Prostate gland (tissue), 2 donors: Measurements from ENCODE around the gene EMID1. TPM values are rescaled to one million over a fixed set of nuclear protein-coding genes. Genes with fewer than 3 reads are reported as not detected.

Source experiments
- DNase-seq: peaks from one replicate; pipeline ENCODE4 v3.0.0-alpha.2; 2019; ENCODE audit warnings: low spot score
- H3K27ac ChIP-seq, 2 donors: fragments of 200-600 bp; sonication (generic); 2 replicates each; pipeline ENCODE4 v1.5.1; 2017 to 2019
- H3K27me3 ChIP-seq: fragments of 200-600 bp; sonication (generic); replicated peaks from 2 replicates; pipeline ENCODE4 v1.5.1; 2019; ENCODE audit not compliant: insufficient read depth
- H3K36me3 ChIP-seq, 2 donors: fragments of 200-600 bp; sonication (generic); 1 replicate in 1 of 2; 2 replicates in 1 of 2; pipeline versions ENCODE4 v1.5.1 to v1.8.1; 2017 to 2019
- H3K4me1 ChIP-seq: fragments of 200-600 bp; sonication (generic); replicated peaks from 2 replicates; pipeline ENCODE4 v1.5.1; 2019
- H3K4me3 ChIP-seq, 2 donors: fragments of 200-600 bp; sonication (generic); 2 replicates each; pipeline ENCODE4 v1.5.1; 2017 to 2019
- H3K9me3 ChIP-seq: fragments of 200-600 bp; sonication (generic); 2 replicates; pipeline ENCODE4 v1.5.1; 2017
- CTCF ChIP-seq, 4 experiments: fragments of 200-600 bp in 2 of 4; fragments of 450-650 bp in 2 of 4; sonication (generic) in 2 of 4; IDR thresholded peaks; 1 replicate in 3 of 4; 2 replicates in 1 of 4; pipeline ENCODE4 v1.5.1; 2016 to 2019; ENCODE audit warnings: antibody characterized with exemption in 4 of 4, mild to moderate bottlenecking in 2 of 4, moderate library complexity in 2 of 4
- POLR2A ChIP-seq: fragments of 450-650 bp; IDR thresholded peaks from one replicate; pipeline ENCODE4 v1.6.1; 2016; ENCODE audit warnings: antibody characterized with exemption, mild to moderate bottlenecking
- POLR2AphosphoS5 ChIP-seq: sonication (generic); formaldehyde crosslinking; IDR thresholded peaks from one replicate; pipeline ENCODE4 v1.6.1; 2017; ENCODE audit warnings: antibody characterized with exemption
- WGBS: methylation state at CpG from one replicate; pipeline ENCODE4 v1.1.5; 2018; 5-methylcytosine and 5-hydroxymethylcytosine counted together
- intact Hi-C: fragments of 100-400 bp; cut with DNase I; formaldehyde crosslinking; loops from one replicate; pipeline ENCODE4 v1.14.2; 2022
- total RNA-seq, 2 donors: library from RNA; depleted of rRNA; stranded (reverse); fragments of >200 nt; gene quantifications; one replicate each; pipeline ENCODE4 v1.1.0, GENCODE V29; 2016

The EMID1 gene
- total RNA-seq, 2 donors from 2014 or later = 12.8 to 14.7 TPM

GRCh38 chr22:29292379-29292778 is 86.7 kb downstream of the EMID1 start:
- DNase-seq = no peak
- Histone ChIP-seq H3K9me3 (no peaks in the 10 kb centered on the region), H3K27me3 (no peaks in the 10 kb centered on the region), H3K4me1 (peaks cover 11% of the 10 kb centered on the region), H3K4me3 (no peak overlapping the region), H3K27ac (no peak overlapping the region), H3K36me3 (peaks cover 18 to 26% of the 10 kb centered on the region in 2 donors)
- TF ChIP-seq POLR2AphosphoS5 (no peak), CTCF (IDR thresholded peaks at IDR 0.05) (no peak), POLR2A (no peak)
- intact Hi-C loops = no loop called here

- Histone ChIP-seq H3K4me1 (peaks cover 5% of the 10 kb centered on the region), H3K27ac (no peak overlapping the region), H3K27me3 (no peaks in the 10 kb centered on the region), H3K4me3 (no peak overlapping the region), H3K36me3 (peaks cover 24 to 29% of the 10 kb centered on the region in 2 donors), H3K9me3 (no peaks in the 10 kb centered on the region)
- no peak for TF ChIP-seq POLR2AphosphoS5
- TF ChIP-seq CTCF (IDR thresholded peaks at IDR 0.05) = no peak
- TF ChIP-seq POLR2A = no peak
- intact Hi-C loops = no loop called here
- no peak for DNase-seq
- WGBS = 86% methylated on average over 8 of the region's 8 CpGs
These were observed 92.9 kb downstream of the EMID1 start for GRCh38 chr22:29298641-29299040.

- no peak overlapping the region for H3K27ac ChIP-seq
- H3K36me3 ChIP-seq = peaks cover 24 to 29% of the 10 kb centered on the region in 2 donors
- 91% methylated on average over 19 of the region's 19 CpGs for WGBS
- H3K4me1 ChIP-seq = peaks cover 5% of the 10 kb centered on the region
- no peaks in the 10 kb centered on the region for H3K27me3 ChIP-seq
- H3K4me3 ChIP-seq = no peak overlapping the region
- no peaks in the 10 kb centered on the region for H3K9me3 ChIP-seq
- no peak for DNase-seq
- TF ChIP-seq POLR2A (no peak), POLR2AphosphoS5 (no peak), CTCF (IDR thresholded peaks at IDR 0.05) (no peak)
- intact Hi-C loops = no loop called here
These were observed 93.6 kb downstream of the EMID1 start for GRCh38 chr22:29299136-29299900.

GRCh38 chr22:29300467-29300806 is 94.7 kb downstream of the EMID1 start:
- no peak for DNase-seq
- no peak overlapping the region for H3K27ac ChIP-seq
- intact Hi-C loops = no loop called here

More at GRCh38 chr22:29300467-29300806, 94.7 kb downstream of the EMID1 start:
- Histone ChIP-seq H3K9me3 (no peaks in the 10 kb centered on the region), H3K36me3 (peaks cover 21 to 24% of the 10 kb centered on the region in 2 donors), H3K27me3 (no peaks in the 10 kb centered on the region), H3K4me1 (peaks cover 5% of the 10 kb centered on the region), H3K4me3 (no peak overlapping the region)
- TF ChIP-seq POLR2A (no peak), POLR2AphosphoS5 (no peak), CTCF (IDR thresholded peaks at IDR 0.05) (no peak)
- 54% methylated on average over 4 of the region's 4 CpGs for WGBS
